NCI-H345 (cell line): ENCODE results near the gene ABCG1.
"Not testable (repeated sequence)": the region's sequence is repeated elsewhere in the genome, so short reads cannot be mapped to it uniquely, and the experiment has no call there.

Experiments
- DNase-seq: peaks from one replicate; lab custom pipeline; 2025; lab: John Stamatoyannopoulos, UW

Gene ABCG1

DNA sequence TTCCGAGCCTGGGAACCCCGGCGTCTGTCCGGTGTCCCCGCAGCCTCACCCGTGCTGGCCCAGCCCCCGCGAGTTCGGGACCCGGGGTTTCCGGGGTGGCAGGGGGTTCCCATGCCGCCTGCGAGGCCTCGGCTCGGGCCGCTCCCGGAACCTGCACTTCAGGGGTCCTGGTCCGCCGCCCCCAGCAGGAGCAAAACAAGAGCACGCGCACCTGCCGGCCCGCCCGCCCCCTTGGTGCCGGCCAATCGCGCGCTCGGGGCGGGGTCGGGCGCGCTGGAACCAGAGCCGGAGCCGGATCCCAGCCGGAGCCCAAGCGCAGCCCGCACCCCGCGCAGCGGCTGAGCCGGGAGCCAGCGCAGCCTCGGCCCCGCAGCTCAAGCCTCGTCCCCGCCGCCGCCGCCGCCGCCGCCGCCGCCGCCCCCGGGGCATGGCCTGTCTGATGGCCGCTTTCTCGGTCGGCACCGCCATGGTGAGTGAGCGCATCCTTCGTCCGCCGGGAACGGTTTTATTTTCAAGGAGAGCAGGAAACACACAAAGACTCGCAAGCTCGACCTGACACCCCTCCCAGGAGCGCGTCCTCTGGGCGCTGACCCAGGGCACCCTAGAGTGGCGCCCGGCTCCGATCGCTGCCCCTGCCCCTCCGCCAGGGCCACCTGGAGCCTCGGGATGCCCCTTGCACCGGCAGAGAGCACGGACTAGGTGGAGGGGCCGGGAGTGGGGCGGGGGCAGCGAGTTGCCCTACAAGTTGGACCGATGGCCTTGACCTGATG lies at the start of gene ABCG1:
TSS of gene ABCG1 (plus strand) at position 305 of the 770 bp plus-strand sequence. CDS start at position 428, 123 bp downstream.
- peak; percentile 79 for DNase-seq

DNA sequence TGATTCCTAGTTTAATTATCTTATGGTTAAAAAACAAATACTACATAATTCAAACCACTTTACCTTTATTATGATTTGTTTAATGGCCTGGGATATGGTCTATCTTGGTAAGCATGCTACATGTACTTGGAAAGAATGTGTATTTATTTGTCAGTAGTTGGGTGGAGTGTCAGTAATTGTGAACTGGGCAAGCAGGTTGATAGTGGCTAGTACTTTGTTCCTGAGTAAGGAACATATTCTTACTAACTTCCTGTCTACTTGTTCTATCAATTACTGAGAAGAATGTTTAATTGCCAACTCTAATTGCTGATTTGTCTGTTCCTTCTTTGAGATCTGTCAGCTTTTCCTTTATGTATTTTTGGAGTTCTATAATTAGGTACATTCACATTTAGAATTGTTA lies 49.2 kb upstream of the ABCG1 start:
- no peak for DNase-seq

DNA sequence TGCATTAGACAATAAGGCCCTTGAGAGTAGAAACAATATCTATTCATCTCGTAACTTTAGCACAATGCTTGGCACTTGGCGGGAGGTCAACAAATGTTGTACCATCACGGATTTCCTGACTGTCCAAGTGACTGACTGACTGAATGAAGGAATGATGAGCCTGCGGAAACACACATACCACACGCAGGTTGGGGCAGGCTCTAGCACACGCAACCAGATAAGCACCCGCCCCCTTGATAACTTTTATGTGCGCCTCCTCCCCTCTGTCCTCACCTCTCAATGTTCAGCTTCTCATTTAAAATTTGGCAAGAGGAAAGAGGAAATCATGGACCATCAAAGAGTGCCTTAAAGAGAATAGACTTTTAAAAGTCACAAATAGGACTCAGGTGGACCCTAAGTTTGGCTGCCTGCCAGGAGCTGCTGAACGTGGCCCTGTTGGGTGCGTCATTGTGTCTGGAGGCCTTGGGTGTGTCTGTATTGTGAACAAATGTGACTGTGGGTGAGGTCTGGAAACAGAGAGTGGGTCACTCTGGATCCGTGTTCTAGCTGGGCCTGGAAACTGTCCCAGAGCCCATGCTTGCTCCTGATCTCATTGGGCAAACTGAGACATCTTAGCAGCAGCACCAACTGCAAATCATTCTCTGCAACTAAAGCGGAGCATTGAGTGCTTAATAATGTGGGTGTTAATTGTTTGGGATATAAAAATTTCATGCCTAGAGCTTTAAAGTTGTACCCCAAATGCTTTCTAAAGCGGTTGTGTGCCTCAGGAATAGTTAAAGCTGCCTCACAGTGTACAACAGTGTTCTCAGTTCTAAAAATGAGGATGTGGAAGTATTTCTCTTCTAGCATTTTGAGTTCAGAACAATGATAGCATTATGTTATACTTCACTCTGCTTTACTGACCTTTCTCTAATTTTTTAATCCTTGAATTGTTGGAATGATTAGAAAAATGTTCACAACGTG lies 47.6 kb upstream of the ABCG1 start:
- peak; percentile 84 for DNase-seq

DNA sequence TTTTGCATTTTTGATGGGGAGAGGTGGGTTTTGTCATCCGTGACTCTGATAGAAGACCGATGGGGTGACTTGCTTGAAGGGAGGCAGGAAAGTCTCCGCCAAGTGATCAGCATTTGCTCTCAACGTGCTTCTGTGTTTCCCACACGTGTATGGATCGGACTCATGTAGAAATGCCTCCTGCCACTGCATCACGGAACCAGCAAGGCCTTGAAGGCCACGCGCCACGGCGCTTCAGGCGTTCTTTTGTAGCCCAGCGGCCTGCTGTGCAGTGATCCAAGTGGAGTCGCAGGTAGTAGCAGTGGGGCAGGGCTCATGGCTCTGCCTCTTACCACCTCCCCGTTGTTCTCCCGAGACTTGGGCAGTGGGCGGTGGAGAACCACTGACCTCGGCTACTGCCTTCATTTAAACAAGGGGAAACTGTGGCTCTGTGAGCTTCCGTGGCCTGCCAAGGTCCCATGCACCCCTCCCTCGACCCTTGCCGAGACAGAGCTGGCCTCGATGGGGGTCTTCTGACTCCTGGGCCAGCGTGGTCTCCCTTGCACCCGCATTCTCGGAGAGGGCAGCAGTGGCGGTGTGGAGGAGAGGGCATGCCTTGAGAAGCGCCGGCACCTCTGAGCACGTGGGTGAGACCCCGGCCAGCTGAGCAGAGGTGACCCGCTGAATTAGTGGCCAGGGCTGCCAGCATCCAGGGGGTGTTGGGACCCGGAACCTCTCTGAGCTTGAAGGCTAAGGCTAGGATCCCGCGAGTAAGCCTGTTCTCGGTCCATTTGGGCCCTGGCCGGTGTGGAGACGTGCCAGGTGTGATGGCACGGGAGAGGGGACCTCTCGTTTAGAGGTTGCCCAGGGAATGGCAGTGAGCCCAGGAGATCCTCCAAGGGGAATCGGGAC lies 46.1 kb upstream of the ABCG1 start:
- no peak for DNase-seq

DNA sequence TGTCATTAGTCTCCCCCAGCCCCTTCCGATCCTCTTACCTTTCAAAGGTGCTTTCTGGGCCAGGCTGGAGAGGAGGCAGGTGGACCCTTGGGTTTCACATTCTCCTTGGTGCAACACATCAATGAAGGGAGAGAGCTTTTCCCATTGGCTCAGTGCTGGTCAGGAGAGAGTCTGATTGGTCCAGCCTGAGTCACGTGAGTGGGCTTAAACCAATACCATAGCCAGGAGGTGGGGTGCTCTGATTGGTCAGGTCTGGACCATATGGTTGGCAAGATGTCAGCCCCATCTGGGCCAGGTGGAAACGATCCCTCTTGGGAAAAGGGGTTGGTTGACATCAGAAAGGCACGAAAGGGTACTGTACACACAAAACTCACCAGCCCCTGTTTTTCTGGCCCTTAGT lies 44.8 kb upstream of the ABCG1 start:
- DNase-seq = no peak

DNA sequence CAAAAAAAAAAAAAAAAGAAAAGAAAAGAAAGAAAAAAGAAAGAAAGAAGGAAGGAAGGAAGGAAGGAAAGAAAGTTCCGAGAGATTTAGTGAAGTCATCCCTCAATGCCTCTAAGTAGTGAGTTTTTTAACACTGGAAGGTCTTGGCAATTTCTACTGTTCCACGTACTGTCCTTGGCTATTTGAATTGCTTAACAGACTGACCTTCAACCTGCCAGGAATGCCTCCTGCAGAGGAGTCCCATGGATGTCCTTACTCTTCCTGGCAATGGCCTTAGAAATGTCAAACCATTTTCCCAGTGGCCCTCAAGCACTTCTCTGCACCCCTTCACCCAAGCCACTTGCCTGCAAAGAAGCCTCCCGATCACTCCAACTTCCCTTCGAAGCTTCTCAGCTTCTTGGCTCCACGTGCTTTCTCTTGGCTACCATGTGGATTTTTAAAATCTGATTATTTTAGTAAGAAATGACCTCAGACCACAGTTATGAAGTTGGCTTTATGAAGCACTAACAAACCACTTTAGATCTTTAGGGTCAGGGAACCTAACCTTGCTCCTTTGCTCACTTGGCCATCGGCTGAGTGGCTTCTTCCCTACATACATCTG lies 43.7 kb upstream of the ABCG1 start:
- no peak for DNase-seq

DNA sequence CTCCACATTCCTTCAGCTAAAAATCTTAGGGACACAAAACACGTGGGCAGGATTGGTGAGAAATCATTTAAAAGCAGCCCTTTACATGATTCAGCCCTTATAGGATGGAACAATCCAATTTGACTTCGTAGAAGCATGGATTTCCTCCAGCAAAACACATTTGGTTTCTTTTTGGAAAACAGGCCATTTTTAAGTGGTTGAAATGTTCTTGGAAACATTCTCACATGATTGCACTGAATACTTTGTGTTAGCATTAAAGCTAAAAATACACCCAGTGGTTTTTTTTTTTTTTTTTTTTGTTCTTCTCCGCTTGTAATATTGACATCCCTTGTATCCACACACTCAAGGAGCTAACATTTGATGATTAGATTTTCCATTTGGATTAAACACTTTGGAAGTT lies 42.1 kb upstream of the ABCG1 start:
- DNase-seq = no peak

DNA sequence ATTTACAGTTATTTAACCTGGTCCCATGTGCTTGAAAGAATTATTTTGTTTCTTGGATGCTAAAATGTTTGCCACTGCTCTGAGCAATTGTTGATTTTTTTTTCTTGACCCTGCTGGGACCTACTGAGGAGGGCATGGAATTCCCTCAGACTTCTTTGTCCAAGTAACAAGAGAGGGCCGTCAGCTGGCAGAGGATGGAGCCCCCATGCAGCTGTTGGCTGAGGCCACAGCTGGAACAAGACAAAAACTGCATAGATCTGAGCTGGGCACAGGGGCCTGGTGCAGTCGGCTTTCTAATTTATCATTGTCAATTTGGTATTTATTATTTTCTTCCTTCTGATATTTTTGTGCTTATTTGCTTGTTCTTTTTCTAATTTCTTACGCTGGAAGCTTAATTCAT lies 39.6 kb upstream of the ABCG1 start:
- no peak for DNase-seq

DNA sequence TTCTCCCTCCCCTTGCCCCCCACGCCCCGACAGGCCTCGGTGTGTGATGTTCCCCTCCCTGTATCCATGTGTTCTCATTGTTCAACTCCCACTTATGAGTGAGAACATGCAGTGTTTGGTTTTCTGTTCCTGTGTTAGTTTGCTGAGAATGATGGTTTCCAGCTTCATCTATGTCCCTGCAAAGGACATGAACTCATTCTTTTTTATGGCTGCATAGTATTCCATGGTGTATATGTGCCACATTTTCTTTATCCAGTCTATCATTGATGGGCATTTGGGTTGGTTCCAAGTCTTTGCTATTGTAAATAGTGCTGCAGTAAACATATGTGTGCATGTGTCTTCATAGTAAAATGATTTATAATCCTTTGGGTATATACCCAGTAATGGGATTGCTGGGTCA lies 38.9 kb upstream of the ABCG1 start:
- not testable (repeated sequence) for DNase-seq

DNA sequence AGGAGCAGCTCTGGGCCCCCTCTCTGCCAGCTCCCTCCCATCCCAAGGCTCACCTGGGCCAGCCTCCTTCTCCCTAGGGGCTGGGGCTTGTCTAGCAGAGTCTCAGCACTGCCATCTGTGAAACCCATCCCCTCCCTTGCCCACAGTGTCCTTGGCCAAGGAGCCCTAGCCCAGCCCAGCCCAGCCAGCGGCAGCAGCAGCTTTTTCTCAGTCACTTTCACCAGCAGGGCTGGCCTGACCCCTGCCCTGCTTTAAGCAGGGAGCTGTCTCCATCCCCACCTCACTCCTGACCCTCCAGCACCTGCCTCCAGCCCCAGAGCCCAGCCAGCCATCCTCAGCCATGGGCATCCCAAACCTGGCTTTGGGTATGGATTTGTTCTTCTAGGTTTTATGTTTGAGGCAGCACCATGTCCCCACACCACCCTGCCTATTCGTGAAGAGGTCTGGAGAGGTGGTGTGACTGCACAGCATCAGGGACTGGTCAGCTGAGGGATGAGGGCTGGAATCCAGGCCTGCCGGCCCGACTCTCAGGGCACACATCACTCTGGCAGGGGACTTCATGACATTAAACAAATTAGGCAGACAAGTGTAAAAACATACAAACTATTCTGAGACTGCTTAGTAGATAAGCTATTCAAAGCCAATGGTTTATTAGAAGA lies 36.1 kb upstream of the ABCG1 start:
- no peak for DNase-seq

DNA sequence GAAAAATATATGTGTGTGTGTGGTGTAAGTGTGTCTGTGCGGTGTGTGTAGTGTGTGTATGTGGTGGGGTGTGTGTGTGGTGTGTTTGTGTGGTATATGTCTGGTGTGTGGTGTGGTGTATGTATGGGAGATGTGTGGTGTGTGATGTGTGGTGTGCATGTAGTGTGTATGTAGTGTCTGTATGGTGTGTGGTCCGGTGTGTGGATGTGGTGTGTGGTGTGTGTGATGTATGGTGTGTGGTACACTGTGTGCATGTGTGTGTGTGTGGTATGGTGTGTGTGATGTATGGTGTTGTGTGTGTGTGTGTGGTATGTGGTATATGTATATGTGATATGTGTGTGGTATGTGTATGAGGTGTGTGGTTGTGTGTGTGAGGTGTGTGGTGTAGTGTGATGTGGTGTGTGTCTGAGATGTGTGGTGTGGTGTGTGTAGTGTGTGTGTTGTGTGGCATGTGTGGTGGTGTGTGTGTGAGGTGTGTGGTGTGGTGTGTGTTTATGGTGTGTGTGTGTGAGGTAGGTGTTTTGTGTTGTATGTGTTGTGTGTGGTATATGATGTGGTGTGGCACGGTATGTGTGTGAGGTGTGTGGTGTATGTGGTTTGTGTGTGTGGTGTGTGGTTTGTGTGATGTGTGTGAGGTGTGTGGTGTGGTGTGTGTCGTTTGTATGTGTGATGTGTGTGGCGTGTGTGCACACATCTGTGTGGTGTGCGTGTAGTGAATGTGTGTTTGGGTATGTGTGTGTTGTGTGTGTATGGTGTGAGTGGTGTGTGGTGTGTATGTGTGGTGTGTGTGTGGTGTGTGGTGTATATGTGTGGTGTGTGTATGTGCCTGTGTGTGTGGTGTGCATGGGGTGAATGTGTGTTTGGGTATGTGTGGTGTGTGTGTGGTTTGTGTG lies 35.3 kb upstream of the ABCG1 start:
- DNase-seq = no peak

DNA sequence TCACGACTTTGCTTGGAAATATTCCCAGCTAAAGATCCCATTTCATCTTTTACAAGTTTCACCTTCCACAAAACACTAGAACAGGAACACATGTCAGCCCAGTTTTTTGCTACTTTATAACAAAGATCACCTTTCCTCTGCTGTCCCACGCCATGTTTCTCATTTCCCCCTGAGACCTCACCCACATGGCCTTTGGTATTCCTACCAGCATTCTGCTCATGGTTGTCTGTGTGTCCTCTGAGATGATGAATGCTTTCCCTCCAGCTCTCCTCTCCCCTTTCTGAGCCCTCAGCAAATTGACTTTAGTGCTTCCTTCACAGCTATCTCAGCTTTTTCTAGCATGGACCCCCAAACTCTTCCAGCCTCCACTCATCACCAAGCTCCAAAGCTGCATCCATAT lies 32.3 kb upstream of the ABCG1 start:
- no peak for DNase-seq

DNA sequence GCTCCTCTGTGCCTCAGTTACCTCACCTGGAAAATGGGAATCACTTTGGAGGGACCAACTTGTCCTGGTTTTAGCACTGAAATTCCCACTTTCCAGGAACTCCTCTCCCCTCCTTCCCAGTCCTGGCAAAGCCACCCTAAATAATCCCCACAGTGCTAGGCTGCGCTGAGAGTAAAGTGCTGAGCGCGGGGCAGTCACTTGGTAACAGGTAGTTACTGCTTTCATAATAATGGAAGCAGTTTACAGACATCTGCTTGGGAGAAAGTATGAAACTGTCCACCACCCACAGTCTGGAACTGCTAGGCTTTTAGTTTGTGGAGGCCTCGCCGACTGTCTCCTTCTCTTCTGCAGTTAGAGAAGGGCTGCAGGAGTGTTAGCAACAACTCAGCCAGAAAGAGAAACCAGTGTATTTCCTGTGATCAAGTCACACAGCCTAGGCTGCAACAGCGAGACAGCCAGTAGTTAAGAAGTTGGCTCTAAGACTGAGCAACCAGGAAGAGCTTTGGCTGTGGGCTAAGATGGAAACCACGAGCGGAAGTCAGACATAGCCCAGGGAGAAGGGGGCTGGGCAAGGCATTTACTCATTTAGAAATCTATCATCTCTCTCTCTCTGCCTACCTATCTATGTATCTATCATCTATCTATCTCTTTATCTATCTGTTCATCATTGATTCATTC lies 30.8 kb upstream of the ABCG1 start:
- DNase-seq = no peak

DNA sequence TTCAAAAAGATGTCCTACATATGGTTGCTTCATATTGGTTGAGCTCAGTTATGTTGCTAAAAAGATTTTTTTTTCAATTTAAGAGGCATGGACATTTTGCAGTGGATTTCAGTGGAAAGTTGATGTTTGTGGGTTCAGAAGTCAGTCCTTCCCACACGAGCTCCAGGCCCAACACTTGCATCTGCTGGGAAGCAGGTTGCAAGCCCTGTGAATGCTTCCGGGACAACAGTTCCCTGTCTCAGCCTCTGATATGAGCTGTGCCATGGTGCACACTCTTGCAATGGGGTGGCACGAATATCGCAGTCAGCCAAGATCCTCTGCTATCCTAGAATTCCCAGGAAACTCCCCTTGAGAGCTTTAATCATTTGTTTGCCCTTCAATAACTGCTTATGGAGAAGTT lies 30.3 kb upstream of the ABCG1 start:
- no peak for DNase-seq

DNA sequence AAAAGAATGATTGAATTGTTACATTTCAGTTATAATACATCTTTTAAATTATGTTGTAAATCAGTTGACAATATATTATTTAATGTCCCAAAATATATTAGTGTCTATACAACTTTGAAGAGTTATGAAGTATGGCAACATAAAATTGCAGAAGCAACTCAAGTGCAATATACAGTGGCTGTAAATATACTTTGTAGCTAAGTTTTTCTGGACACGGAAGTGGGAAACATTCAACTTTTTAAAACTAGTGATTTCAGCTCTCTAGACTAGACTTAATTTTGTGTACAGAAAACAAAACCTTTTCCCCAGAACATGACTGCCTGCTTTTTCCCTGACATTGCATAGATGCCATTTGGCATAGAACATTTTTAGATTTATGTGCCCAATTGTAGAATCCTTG lies 29.5 kb upstream of the ABCG1 start:
- DNase-seq = no peak

DNA sequence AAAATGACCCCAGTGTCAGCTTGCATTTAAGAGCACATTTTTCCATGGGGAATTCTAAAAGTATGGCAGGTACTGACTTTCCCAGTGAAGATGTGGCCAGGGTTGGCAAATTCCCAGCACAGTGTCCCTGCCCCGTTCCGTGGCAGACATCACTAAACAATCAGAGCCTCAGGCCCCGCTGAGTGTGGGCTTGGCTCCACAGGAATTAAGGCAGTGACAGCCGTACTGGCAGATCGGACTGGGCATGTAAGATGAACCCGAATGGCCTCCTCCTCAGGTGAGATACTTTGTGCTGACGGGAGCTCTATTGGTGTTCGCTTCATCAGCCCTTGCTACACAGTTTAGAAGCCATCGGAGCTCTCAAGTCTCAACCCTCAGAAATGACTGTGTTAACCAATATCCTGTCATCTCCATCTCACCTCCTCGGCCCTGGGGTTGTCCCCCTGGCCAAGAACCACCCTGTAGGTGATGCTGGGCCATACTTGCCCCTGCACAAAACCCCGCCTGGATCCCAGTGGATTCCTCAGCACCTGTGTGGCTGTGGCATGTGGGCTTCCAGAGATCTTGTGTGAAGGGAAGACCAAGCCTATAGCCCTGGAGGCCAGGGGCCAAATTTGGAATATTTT lies 29.0 kb upstream of the ABCG1 start:
- no peak for DNase-seq

DNA sequence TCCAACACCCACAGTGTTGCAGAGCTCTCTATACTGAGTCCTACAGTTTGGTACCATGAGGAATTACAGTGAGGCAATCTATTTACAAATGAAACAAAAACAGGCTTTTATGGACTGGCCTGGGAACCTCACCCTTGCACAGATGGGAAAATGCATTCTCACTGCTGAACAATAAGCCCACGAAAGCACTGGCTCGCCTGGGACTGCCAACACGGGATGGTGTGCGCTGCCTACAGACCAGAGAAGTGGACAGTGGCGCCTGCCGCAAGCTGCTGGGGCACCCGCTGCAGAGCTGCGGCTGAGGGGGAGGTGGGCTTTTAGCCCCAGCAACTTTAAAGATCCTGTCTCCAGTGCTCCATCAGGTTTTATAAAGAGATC lies 28.5 kb upstream of the ABCG1 start:
- no peak for DNase-seq

DNA sequence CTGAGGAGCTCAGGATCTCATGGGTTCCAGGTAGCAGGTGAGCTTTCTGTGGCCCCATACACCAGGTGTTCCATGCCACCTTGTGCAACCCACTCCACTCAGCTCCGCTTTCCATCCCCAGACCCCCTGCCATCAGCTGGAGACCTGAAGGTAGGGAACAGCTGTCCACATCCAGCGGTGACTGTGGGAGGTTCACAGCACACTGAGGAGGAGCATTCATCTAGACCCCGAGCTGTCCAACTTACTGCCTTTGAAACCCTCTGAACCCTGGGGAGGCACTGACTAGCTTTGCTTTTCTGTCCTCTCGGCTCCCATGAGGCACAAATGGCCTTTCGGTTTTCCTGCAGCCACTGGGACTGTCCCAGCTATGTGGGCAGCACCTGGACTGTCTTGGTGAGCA lies 27.9 kb upstream of the ABCG1 start:
- no peak for DNase-seq
